Gastroesophageal sphincter (tissue), 3 donors: ENCODE data around the gene CHSY1.

ENCODE experiments used
- CTCF ChIP-seq, 4 experiments: fragments of 200-600 bp in 2 of 4; fragments of 450-650 bp in 2 of 4; sonication (generic) in 1 of 4; IDR thresholded peaks; one replicate each; pipeline ENCODE4 v1.5.1; 2017 to 2019; ENCODE audit warnings: antibody characterized with exemption in 4 of 4, mild to moderate bottlenecking in 2 of 4, moderate library complexity in 2 of 4
- POLR2A ChIP-seq, 2 donors: fragments of 450-650 bp; IDR thresholded peaks; one replicate each; pipeline ENCODE4 v1.6.1; 2017; ENCODE audit warnings: antibody characterized with exemption in 2 of 2, mild to moderate bottlenecking in 2 of 2, moderate library complexity in 1 of 2

GRCh38 chr15:101150723-101151040 is 101.2 kb downstream of the CHSY1 start:
- TF ChIP-seq CTCF (IDR thresholded peaks at IDR 0.05): no peak
- no peak for TF ChIP-seq POLR2A (IDR thresholded peaks at IDR 0.05)
